Daoy (cell line): ENCODE results near the gene KANK3. TPM values are rescaled to one million over a fixed set of nuclear protein-coding genes. Genes with fewer than 3 reads are reported as not detected.
"Not testable (repeated sequence)": the region's sequence is repeated elsewhere in the genome, so short reads cannot be mapped to it uniquely, and the experiment has no call there.

Experiments used
- DNase-seq: peaks from one replicate; pipeline ENCODE4 v3.0.0-alpha.2; 2015; ENCODE audit warnings: low read depth
- total RNA-seq: library from RNA; depleted of rRNA; stranded (reverse); fragments of >200 nt; shearing (Covaris generic); gene quantifications from 2 replicates; pipeline ENCODE4 v1.2.3, GENCODE V29; 2014

KANK3 gene
- total RNA-seq, 1 experiment from 2014 or later = 0.40 TPM

DNA sequence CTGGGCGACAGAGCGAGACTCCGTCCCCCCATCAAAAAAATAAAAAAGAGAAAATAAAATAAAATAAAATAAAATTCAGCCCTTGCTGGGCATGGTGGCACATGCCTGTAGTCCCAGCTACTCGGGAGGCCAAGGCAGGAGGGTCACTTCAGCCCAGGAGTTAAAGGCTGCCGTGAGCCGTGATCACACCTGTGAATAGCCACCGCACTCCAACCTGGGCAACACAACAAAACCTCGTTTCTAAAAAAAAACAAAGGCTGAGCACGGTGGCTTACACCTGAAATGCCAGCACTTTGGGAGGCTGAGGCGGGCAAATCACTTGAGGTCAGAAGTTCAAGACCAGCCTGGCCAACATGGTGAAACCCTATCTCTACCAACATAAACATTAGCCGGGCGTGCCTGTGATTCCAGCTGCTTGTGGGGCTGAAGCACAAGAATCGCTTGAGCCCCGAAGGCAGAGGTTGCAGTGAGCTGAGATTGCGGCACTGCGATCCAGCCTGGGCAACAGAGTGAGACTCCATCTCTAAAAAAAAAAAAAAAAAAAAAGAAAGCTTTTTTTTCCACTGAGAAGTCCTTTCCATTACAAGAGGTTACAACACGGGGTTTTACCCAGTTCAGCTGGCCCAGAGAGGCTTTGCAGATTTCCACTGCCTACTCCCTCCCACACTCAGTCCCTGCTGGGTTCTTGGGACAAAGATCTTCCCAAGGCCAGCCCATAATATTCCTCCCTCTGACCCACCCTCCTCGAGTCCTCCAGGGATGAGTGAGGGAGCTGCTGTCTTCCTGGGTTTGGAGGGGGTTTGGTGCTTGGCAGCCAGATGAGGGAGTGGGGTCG lies 27.3 kb upstream of the KANK3 start:
- no peak for DNase-seq

DNA sequence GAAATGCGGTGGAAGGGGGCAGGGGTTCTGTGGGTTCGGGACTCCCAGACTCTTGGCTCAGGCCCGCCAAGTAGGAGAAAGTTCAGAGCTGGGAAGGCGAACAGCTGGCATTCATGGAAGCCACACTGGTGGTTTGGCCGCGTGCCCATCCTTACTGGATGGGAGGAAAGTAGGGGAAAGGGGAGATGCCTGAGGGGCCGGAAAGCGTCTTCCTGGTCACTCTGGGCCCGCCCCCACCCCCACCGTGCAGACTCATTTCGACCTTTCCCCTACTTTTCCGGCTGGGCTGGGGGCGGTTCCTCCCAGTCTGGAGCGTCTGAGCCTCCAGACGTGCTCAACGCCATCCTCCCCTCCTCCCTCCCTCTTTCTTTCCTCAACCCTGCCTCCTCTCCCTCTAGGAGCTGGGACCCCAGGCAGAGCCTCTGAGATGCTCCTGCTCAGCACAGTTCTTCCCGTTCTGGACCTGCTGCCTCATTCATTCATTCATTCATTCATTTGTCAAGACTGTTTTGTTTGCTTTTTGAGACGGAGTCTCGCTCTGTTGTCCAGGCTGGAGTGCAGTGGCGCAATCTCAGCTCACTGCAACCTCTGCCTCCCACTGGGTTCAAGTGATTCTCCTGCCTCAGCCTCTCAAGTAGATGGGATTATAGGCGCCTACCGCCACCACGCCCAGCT lies 24.4 kb upstream of the KANK3 start:
- peak; percentile 99 for DNase-seq

DNA sequence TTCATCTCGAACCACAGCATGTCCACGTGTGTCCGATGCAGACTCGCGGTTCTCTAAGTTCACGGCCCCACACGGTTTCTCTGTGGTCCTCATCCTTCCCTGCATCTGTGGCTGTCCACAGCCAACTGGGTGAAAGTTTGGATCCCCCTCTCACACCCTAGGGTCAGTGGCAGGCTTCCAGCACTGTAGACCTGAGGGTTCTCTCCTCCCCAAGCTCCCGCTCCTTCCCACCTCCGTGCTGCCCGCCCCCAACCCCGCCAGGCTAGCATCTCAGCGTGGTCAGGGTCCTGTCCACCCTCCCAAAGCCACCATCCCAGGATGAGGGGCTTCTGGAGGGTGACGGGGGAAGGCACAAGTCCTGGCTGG lies 23.9 kb upstream of the KANK3 start:
- DNase-seq = no peak

DNA sequence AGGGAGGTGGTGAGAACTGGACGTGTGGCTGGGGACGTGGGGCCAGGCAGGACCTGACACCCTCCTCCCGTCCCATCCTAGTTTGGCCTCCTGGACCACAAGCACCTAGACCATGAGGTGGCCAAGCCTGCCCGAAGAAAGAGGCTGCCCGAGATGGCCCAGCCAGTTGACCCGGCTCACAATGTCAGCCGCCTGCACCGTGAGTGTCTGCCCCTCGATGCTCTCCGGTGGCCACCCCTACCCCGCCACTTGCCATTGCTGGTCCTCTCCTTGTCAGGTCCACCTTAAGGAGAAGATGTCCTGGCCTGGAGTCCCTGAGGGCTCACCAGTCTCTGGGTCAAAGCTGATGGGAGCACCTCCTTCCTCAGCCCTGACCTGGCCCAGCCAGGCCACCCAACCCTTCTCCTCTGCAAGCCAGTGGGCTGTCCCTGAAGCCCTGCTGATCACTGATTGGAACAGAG lies 23.1 kb upstream of the KANK3 start:
- DNase-seq = no peak

DNA sequence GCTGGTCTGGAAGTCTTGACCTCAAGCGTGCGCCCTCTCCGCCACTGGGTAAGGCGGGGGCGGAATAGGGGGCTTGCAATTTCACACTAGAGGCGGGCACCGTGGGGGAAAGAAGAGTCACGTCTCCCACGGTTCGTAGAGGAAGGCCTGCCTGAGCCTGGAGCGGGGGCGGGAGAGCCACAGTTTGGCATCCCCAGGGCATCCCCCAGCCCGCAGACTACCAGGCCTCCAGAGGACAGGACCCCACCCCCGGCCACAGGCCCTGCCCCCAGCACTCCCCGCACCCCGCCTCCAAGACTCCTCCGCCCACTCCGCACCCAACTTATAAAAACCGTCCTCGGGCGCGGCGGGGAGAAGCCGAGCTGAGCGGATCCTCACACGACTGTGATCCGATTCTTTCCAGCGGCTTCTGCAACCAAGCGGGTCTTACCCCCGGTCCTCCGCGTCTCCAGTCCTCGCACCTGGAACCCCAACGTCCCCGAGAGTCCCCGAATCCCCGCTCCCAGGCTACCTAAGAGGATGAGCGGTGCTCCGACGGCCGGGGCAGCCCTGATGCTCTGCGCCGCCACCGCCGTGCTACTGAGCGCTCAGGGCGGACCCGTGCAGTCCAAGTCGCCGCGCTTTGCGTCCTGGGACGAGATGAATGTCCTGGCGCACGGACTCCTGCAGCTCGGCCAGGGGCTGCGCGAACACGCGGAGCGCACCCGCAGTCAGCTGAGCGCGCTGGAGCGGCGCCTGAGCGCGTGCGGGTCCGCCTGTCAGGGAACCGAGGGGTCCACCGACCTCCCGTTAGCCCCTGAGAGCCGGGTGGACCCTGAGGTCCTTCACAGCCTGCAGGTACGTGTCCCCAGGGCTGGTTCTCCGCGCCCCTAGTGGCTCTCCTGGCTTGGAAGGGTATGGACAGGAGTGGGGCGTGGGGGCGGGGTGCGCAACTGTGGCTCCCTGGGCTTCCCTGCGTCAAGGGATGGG lies 21.0 kb upstream of the KANK3 start, which contains the start of gene ANGPTL4:
TSS of gene ANGPTL4 (plus strand) at position 353 of the 969 bp plus-strand sequence. CDS start at position 520, 167 bp downstream.
- peak; percentile 68 for DNase-seq

DNA sequence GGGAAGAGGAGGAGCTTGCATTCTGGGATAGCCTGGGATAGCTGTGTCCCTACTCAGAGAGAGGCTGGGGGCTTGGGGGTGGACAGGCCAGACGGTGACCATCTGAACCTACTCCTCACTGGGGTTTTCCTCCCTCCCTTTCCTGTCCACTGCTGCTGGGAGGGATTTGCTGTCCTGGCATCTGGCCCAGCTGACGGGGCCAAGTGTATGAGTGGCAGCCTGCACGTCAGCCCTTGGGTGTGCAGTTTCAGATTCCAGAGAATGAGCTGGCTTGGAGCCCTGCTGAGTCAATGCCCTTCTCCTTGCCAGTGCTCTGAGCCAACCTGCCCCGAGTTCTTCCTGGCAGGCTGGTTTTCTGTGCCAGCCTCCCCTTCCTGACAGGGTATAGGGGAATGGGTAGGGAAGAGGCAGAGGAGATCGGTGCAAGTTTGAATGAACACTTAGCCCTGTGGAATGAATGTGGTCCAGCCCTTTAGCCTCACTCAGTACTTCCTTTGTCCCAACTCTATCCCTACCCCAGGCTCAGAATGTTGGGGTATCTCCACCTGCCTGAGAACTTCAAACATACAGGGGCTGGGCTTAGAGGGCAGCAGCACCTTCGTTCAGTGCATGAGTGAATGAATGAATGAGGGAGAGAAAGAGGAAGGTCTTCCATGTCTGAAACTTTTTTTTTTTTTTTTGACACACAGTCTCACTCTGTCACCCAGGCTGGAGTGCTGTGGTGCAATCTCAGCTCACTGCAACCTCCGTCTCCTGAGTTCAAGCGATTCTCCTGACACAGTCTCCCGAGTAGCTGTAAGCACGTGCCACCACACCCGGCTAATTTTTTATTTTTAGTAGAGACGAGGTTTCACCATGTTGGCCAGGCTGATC lies 19.1 kb upstream of the KANK3 start:
- DNase-seq = peak; percentile 99

DNA sequence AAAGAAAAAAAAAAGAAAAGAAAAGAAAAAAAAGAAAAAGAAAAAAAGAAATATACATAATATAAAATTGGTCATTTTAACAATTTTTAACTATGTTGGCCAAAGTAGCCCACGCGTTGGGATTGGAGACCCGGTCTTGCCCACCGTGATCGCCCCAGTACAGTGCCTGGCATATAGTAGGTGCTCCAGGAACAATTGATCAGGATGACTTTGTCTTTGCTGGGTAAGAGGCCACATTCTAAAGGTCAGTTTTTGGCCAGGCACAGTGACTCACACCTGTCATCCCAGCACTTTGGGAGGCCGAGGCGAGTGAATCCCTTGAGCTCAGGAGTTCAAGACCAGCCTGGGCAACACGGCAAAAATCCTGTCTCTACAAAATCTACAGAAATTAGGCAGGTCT lies 17.1 kb upstream of the KANK3 start:
- no peak for DNase-seq

DNA sequence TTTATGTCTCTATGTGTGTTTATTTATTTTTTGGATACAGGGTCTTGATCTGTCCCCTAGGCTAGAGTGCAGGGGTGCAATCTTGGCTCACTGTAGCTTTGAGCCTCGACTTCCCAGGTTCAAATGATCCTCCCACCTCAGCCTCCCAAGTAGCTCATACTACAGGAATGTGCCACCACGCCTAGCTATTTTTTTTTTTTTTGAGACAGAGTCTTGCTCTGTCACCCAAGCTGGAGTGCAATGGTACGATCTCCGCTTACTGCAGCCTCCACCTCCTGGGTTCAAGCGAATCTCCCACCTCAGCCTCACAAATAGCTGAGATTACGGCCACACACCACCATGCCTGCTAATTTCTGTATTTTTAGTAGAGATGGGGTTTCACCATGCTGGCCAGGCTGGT lies 15.9 kb upstream of the KANK3 start:
- no peak for DNase-seq

DNA sequence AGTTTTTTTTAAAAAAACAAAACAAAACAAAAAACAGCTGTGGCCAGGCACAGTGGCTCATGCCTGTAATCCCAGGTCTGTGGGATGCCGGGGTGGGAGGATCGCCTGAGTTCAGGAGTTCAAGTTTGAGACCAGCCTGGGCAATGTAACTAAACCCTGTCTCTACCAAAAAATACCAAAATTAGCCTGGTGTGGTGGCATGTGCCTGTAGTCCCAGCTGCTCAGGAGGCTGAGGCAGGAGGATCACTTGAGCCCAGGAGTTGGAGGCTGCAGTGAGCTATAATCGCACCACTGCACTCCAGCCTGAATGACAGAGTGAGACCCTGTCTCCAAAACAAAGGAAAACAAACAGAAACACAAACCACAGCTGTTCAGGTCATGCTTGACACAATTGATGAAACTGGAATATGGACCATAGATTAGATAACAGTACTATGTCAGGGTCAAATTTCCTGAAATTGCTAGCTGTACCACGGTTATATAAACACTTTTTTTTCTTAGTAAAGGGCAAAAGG lies 14.0 kb upstream of the KANK3 start:
- DNase-seq = no peak

DNA sequence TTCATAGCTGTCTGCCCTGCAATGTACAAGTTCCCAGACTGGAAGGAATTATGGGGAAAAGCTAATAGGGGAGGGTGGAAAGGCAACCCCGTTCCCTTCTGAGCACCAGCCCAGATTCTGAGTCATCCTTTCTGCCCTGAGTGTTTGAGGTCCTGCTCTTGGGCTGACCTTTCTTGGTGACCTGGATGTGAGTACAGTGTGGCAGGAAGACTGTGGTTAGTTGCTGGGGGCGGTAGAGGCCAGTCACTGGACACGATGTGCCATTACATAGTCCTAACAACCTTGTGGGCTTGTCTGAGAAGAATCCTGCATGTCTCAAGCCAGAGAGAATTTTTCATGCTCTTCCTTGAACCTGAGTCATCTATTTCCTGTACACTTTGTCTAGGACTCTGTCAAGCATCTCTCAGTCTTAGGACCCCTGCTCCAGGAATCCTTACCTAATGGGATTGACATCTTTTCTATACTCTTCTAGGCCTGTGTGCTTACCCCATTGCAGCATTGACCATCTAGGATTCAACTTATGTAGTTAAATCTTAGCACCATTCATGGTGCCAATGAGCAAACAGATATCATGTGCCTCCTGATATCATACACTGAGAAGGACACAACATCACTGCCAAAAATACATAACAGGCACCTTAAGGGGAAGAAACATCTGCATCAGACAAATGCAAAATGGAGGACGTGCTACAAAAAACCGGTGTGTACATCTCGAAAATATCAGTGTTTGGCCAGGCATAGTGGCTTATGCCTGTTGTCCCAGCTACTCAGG lies 12.8 kb upstream of the KANK3 start:
- DNase-seq = peak; percentile 85

DNA sequence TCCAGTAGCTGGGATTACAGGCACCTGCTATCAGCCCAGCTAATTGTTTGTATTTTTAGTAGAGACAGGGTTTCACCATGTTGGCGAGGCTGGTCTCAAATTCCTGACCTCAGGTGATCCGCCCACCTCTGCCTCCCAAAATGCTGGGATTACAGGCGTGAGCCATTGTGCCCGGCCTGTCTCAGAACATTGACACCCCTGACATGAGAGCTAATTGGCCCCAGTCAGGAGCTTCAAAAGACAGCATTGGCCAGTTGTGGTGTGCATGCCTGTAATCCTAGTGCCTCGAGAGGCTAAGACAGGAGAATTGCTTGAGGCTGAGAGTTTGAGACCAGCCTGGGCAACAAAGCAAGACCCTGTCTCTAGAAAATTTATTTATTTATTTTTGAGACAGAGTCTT lies 9.8 kb upstream of the KANK3 start:
- not testable (repeated sequence) for DNase-seq

DNA sequence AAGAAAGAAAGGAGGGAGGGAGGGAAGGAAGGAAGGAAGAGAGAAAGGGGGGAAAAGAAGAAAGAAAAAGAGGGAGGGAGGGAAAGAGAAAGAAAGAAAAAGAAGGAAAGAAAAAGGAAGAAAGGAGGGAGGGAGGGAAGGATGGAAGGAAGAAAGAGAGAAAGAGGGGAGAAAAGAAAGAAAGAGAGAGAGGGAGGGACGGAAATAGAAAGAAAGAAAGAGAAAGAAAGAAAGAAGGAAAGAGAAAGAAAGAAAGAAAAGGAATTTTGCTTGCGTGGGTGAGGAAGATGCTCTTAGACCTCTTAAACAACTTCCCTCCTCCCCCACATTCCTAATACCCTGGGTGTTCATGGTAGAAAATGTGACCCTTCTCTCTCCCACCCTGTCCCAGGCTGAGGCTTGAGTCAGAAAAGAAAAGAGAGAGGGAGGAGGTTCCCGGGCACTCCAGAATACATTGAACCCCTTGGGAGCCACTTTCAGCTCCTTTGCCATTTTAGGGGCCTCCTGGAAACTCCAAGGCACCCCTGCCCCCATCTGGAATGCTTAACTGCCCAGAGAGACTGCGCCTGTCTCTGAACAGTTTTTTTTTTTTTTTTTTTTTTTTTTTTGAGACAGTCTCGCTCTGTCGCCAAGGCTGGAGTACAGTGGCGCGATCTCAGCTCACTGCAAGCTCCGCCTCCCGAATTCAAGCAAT lies 9.2 kb upstream of the KANK3 start:
- DNase-seq = no peak

DNA sequence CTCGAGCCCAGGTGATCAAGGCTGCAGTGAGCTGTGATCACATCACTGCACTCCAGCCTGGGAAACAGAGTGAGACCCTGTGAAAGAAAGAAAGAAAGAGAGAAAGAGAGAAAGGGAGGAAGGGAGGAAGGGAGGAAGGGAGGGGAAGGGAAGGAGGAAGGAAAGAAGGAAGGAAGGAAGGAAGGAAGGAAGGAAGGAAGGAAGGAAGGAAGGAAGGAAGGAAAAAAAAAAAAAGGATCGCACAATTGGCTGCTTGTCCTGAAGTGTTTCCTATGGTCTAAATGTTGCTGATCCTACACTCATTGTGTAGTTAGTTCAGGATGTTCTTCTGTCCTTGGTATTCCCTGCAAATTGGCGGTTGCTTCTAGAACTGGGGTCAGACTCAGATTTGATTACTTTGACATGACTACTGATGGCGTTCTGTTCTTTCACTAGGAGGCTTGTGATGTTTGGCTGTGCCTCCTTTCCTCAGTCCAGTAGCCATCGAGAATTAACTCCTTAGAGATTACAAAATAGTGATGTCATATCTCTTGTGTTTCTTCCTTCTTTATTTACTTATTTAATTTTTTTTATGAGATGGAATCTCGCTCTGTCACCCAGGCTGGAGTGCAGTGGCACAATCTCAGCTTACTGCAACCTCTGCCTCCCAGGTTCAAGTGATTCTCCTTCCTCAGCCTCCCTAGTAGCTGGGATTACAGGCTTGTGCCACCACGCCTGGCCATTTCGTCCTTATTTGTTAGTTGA lies 6.7 kb upstream of the KANK3 start:
- not testable (repeated sequence) for DNase-seq

DNA sequence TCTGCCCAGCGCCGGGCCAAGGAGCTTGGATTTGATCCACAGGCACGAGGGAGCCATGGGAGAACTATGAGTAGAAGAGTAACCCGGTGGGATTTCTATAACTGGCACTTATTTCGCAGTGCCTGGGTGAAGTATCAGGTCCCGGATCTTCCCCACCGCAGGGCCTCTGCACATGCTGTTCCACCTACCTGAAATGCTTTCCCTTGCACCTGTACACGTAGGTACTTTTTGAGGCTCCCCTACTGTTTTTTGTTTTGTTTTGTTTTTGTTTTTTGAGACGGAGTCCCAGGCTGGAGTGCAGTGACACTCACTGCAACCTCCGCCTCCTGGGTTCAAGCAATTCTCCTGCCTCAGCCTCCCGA lies 402 bp upstream of the KANK3 start:
- DNase-seq = no peak

DNA sequence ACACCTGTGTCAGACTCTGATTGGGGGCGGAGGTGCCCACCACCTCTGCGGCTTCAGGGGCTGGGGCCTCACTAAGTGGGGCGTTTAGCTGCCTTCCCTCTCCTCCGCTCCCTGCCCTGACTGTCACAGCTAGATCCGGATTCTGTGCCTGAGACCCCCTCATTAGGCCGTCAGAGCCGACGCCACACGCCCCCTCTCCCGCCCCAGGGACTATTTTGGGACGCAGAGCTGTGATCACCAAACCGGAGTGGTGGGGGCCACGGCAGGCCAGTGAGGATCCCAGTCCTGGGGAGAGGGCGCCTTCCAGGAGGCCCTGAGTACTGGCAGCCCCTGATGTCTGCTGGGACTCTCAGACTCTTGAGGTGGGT lies 762 bp downstream of the KANK3 start:
- DNase-seq = no peak

DNA sequence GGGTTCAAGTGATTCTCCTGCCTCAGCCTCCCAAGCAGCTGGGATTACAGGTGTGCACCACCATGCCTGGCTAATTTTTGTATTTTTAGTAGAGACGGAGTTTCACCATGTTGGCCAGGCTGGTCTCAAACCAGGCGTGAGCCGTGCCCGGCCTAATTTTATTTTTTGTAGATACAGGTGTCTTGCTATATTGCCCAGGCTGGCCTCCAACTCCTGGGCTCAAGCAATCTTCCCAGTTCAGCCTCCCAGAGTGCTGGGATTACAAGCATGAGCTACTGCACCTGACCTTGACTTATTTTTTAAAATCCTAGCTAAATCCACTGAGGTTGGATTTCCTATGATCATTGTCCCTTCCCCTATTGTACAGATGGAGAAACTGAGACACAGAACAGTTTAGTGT lies 1.6 kb downstream of the KANK3 start:
- DNase-seq = not testable (repeated sequence)

DNA sequence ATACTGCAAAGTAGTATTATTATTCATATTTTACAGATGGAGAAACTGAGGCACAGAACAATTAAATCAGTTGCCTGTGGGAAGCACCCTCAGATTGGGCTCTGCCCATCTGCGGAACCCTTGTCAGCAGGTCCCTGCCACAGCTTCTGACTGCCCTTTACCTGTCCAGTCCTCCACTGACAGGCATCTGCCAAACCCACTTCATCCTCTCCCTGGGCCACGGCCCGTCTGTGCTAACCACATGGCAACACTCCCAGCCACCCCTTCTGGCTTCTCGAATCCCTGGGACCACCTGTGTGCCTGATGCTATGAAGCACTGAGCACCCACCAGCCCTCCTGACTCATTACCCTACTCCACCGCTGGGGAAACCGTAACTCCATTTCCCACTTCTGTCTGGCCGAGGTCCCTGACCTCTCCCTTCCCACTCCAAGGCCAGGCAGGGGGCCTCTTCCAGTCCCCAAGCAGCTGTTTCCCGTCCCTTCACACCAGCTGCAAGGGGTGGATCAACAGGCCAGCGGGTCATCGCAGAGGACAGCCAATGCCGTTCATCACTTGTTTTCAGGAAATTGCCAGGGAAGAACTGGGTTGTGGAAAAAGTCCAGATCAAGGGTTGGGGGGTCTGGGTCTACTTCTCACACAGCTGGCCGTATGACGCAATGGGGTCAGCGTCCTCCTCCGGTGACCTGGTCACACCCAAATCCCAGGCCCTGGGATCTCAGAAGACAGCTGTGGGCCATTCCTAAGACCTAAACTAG lies 2.5 kb downstream of the KANK3 start:
- DNase-seq = no peak

DNA sequence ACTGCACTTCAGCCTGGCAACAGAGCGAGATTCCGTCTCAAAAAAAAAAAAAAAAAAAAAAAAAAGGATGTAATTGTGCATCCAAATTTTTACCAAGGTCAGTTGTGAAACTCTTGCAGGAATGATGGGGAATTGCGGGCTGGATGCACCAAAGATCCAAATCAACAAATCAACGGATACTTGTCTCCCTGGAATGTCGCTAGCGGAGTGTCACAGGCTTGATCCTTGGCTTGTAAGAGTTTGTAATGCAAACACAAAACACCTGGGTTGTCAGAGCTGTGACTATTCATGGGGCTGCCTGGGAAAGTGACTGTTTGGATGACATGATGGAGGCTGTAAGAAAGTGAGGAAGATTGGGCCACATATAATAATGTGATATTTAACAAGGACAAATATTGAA lies 4.2 kb downstream of the KANK3 start:
- no peak for DNase-seq
